Measurements from ENCODE around the gene IL4I1.
A peak's percentile ranks its signal among the peaks of the same experiment; 100 is the strongest.

IL4I1 gene

GRCh38 chr19:49894879-49895565 is 1.7 kb downstream of the IL4I1 start:
- no peak for DNase-seq

GRCh38 chr19:49894011-49894664 is 2.5 kb downstream of the IL4I1 start:
- DNase-seq, result no peak

GRCh38 chr19:49892716-49893115 is 4.0 kb downstream of the IL4I1 start:
- DNase-seq, result no peak

GRCh38 chr19:49891393-49891792 is 5.3 kb downstream of the IL4I1 start:
- DNase-seq, result no peak

- DNase-seq, result peak; percentile 61
Measured at GRCh38 chr19:49890349-49891311, 6.1 kb downstream of the IL4I1 start.

GRCh38 chr19:49889687-49890348 is 6.9 kb downstream of the IL4I1 start:
- peak; percentile 69 for DNase-seq

DNA sequence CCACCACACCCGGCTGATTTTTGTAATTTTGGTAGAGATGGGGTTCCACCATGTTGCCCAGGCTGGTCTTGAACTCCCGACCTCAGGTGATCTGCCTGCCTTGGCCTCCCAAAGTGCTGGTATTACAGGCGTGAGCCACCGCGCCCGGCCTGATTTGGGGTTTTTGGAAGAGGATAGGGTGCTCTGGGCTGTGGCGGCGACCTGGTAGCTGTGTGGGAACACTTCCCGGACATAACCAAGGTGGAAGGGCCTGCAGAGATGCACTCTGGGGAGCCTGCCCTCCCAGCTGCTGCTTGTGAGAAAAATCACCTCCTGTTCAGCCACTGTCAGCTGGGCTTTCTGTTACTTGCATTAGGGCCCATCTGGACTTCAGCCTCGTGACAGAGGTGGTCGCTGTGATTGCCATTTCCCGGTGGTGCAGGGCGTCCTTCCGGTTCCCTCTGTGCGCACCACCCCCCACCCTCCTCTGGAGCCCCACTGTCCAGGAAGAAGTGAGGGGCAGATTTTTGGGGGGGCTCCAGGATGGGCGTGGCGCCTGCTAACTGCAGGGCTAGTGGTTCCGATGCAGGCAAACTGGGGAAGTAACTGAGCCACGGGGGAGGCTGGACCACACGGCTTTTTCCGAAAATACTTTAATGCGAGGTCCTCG is 7.5 kb downstream of the IL4I1 start:
- DNase-seq, result no peak

- no peak for DNase-seq
Measured at GRCh38 chr19:49888510-49888824, 8.2 kb downstream of the IL4I1 start.

GRCh38 chr19:49887665-49888509 is 8.8 kb downstream of the IL4I1 start:
- no peak for DNase-seq

- no peak for DNase-seq
Measured at GRCh38 chr19:49887037-49887664, 9.5 kb downstream of the IL4I1 start.

DNA sequence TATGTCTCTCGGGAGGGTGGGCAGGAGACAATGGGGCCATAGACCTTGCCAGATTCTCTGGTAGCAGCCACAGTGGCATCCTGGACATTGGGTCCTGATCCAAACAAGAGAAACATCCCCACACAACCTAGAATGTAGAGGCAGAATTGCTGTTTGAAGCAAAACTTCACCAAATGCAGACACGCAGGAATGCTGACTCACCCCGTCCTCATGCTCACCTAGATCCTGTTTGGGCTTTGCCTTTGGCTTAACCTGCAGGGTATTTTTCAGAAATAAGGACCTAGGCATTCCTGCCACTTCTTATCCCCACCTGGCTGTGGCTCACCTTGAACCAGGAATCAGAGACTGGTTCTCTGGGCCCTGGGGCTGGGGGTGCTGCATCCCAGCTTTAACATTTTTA is 11.9 kb downstream of the IL4I1 start:
- DNase-seq, result no peak

DNA sequence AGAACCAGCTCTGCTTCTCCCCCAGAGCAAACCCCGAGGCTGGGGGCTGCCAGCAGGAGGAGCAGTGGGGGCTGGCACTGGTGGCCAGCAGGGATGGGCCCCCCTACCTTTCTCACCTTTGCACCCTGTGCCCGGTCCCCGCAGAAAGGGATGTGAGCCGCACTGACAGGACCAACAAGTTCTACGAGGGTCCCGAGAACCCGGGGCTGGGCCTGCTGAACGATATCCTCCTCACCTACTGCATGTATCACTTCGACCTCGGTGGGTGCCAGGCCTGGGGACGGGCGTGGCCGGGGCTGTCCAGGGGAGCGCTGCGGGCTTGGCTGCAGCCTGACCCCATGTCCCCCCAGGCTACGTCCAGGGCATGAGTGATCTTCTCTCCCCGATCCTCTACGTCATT is 12.6 kb downstream of the IL4I1 start:
- no peak for DNase-seq

DNA sequence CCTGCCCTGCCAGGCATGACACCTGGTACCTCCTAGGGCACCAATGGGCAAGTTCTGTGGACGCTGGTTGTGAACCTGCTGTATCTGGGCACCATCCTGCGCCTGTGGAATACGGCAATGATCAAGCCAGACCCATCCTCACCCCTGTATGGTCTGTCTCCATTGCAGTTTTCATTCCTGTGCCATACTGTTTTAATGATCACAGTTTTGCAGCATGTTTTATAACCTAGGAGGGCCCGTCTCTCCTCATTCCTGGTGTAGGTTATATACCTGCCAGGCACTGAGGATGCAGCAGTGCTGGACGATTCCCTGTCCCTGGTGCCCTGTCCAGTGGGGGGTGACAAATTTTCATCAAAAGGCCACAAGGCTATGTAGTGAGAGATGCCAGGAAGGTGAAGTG is 13.6 kb downstream of the IL4I1 start:
- DNase-seq, result no peak

DNA sequence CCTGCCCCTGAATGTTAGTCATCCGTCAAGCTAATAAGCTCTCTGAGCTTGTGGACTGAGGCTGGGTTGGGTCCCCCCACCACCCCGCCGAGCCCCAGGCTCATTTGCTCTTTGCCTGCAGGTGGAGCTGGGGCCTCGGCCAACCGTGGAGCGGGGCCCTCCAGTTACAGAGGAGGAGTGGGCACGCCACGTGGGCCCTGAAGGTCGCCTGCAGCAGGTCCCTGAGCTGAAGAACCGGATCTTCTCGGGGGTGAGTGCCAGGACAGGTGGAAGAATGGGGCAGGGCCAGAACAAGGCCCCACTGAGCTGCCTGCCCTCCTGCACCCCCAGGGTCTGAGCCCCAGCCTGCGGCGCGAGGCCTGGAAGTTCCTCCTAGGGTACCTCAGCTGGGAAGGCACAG is 14.0 kb downstream of the IL4I1 start:
- no peak for DNase-seq

GRCh38 chr19:49881672-49882394 is 14.9 kb downstream of the IL4I1 start:
- DNase-seq, result no peak

- no peak for DNase-seq
Measured at GRCh38 chr19:49881186-49881585, 15.5 kb downstream of the IL4I1 start.

DNA sequence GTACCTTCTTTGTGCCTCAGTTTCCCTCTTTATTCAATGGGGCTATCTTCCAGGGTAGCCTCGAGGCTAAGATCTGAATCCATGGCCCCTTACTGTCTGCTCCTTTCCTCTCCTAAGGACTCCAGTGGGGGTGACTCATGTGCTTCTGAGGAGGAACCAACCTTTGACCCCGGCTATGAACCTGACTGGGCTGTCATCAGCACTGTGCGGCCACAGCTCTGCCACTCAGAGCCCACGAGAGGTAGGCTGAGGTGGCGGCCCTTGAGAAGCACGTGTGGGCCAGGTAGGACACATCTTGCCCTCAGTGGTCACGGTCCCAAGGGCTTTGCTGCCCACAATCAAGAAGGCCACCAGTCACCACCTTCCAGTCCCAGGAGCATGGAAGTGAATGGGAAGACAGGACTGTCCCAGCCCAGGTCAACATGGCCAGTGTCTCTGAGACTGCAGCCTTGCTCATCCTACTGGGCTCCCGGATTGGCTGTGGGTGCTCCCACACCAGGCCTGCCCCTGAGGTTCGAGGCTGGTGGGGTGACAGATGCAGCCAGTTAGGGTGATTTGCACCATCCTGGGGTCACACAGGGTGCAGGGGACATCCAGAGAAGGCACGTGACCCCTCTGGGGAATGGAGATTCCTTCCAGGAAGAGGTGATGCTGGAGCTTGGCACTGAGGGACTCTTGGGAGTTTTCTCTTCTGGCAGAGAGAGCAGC is 16.4 kb downstream of the IL4I1 start:
- DNase-seq, result no peak

DNA sequence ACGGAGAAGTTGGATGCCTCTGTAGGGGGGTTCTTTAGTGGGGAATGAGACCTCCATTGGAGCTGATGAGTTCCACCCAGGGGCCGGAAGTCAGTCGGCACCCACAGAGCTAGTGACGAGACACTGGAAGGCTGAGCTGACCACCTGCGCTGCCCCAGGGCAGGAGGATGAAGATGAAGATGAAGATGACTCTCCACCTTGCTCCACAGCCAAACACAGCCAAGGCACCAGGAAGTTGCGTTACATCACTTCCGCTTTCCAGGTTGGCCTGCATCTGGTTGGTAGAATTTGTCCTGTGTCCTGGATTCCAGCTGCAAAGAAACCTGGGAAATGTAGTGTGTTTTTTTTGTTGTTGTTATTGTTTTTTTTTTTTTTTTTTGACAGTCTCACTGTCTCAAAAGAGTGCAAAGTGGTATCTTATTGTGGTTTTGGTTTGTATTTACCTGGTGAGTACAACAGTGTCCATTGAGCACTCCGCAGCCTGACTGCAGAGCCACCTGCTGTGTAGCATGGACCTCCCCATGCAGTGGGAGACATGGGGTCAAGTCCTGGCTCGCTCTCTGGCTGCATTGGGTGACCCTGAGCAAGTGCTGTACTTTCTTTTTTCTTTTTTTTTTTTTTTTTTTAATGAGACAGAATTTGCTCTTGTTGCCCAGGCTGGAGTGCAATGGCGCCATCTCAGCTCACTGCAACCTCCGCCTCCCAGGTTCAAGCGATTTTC is 17.3 kb downstream of the IL4I1 start:
- DNase-seq, result no peak

GRCh38 chr19:49878744-49879070 is 18.0 kb downstream of the IL4I1 start:
- DNase-seq, result no peak
